OCI-LY1 (cell line): Measurements from ENCODE around the gene RPS6KL1.
A peak's percentile ranks its signal among the peaks of the same experiment; 100 is the strongest.

ENCODE experiments used
- H2AFZ ChIP-seq: fragments of 200-600 bp; sonication (generic), shearing (Covaris generic); 2 replicates; pipeline ENCODE4 v1.6.0; 2014; ENCODE audit warnings: antibody characterized with exemption, mild to moderate bottlenecking, low read length
- H3F3A ChIP-seq: fragments of 200-600 bp; sonication (generic), shearing (Covaris generic); 2 replicates; pipeline ENCODE4 v1.6.0; 2014; ENCODE audit warnings: mild to moderate bottlenecking, antibody characterized with exemption, low read length, moderate library complexity; ENCODE audit not compliant: insufficient read depth
- H3K27ac ChIP-seq: fragments of 200-600 bp; sonication (generic); 2 replicates; pipeline ENCODE4 v1.5.1; 2014; ENCODE audit warnings: low read length, mixed run types, mild to moderate bottlenecking, low read depth; ENCODE audit not compliant: poor library complexity, severe bottlenecking
- H3K27me3 ChIP-seq: fragments of 200-600 bp; sonication (generic); 2 replicates; pipeline ENCODE4 v1.6.0; 2014; ENCODE audit warnings: antibody characterized with exemption, mild to moderate bottlenecking, low read length, moderate library complexity; ENCODE audit not compliant: insufficient read depth
- H3K36me3 ChIP-seq: fragments of 200-600 bp; sonication (generic); 2 replicates; pipeline ENCODE4 v1.6.1; 2014; ENCODE audit warnings: mild to moderate bottlenecking, antibody characterized with exemption, low read length, moderate library complexity, mixed read lengths; ENCODE audit not compliant: insufficient read depth
- H3K4me1 ChIP-seq: fragments of 200-600 bp; sonication (generic); 2 replicates; pipeline ENCODE4 v1.5.1; 2014; ENCODE audit warnings: mild to moderate bottlenecking, low read length, moderate library complexity; ENCODE audit not compliant: insufficient read depth, severe bottlenecking
- H3K4me2 ChIP-seq: fragments of 200-600 bp; sonication (generic), shearing (Covaris generic); 2 replicates; pipeline ENCODE4 v1.6.1; 2014; ENCODE audit warnings: low read length
- H3K4me3 ChIP-seq: fragments of 200-600 bp; sonication (generic); 2 replicates; pipeline ENCODE4 v1.5.1; 2014; ENCODE audit warnings: low read length, low read depth, mild to moderate bottlenecking, mixed read lengths; ENCODE audit not compliant: poor library complexity, severe bottlenecking
- H3K79me2 ChIP-seq: fragments of 200-600 bp; shearing (Covaris generic); 2 replicates; pipeline ENCODE4 v1.6.1; 2016; ENCODE audit warnings: mixed run types, low read length, mixed read lengths; ENCODE audit not compliant: insufficient read depth
- H3K9ac ChIP-seq: fragments of 200-600 bp; sonication (generic), shearing (Covaris generic); 2 replicates; pipeline ENCODE4 v1.6.1; 2014; ENCODE audit warnings: mild to moderate bottlenecking, low read length, mixed read lengths
- H3K9me2 ChIP-seq: fragments of 200-600 bp; sonication (generic), shearing (Covaris generic); 2 replicates; pipeline ENCODE4 v1.6.1; 2014; ENCODE audit warnings: low read depth, mild to moderate bottlenecking, low read length, mixed read lengths
- H3K9me3 ChIP-seq: fragments of 200-600 bp; shearing (Covaris generic); 2 replicates; pipeline ENCODE4 v1.6.1; 2014; ENCODE audit warnings: low read length, mixed read lengths
- H4K20me1 ChIP-seq: fragments of 200-600 bp; sonication (generic), shearing (Covaris generic); 2 replicates; pipeline ENCODE4 v1.6.0; 2016; ENCODE audit warnings: mild to moderate bottlenecking, low read length; ENCODE audit not compliant: insufficient read depth
- EZH2 ChIP-seq: fragments of 200-600 bp; sonication (generic), shearing (Covaris generic); IDR thresholded peaks from 2 replicates; pipeline ENCODE4 v1.8.0; 2017; ENCODE audit warnings: borderline replicate concordance, mixed run types, mild to moderate bottlenecking, antibody characterized with exemption, low read length, moderate library complexity, mixed read lengths
- TF ChIP-seq, protein P1 (sequence below): fragments of 200-600 bp; sonication (generic), shearing (Covaris generic); IDR thresholded peaks from 2 replicates; pipeline ENCODE4 v1.5.1; 2017; ENCODE audit warnings: mild to moderate bottlenecking, antibody characterized with exemption, low read length, moderate library complexity, mixed read lengths

RPS6KL1 gene

DNA sequence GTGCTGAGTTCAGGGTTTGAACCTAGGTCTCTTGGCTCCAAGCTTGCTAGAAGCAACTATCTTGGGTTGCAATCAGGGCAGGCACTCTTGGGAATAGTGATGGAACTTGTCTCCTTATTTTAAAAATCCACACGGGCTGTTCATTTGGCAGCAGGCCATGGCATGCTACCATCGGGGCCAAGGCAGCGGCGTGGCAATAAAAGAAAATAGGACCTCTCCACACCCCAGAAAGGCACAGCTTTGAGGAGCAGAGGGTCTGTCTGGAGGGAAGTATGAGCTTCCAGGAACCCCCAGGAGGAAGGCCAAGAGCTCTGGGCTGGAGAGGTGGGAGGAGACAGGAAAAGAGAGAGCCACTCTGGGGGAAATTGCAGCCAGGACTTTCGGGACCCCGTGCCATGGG, 15.3 kb downstream of the RPS6KL1 start:
- peaks cover 29% of the 10 kb centered on the region for H3K36me3 ChIP-seq
- H3K9me2 ChIP-seq, result no peaks in the 10 kb centered on the region
- H3K9me3 ChIP-seq, result no peaks in the 10 kb centered on the region
- TF ChIP-seq, protein P1, sequence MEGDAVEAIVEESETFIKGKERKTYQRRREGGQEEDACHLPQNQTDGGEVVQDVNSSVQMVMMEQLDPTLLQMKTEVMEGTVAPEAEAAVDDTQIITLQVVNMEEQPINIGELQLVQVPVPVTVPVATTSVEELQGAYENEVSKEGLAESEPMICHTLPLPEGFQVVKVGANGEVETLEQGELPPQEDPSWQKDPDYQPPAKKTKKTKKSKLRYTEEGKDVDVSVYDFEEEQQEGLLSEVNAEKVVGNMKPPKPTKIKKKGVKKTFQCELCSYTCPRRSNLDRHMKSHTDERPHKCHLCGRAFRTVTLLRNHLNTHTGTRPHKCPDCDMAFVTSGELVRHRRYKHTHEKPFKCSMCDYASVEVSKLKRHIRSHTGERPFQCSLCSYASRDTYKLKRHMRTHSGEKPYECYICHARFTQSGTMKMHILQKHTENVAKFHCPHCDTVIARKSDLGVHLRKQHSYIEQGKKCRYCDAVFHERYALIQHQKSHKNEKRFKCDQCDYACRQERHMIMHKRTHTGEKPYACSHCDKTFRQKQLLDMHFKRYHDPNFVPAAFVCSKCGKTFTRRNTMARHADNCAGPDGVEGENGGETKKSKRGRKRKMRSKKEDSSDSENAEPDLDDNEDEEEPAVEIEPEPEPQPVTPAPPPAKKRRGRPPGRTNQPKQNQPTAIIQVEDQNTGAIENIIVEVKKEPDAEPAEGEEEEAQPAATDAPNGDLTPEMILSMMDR, result no peak
- TF ChIP-seq EZH2, result no peak
- no peaks in the 10 kb centered on the region for H3K79me2 ChIP-seq
- H2AFZ ChIP-seq, result no peak overlapping the region
- no peaks in the 10 kb centered on the region; the same call in 1 of the 2 replicates for H3K27me3 ChIP-seq
- H3K4me3 ChIP-seq, result no peak overlapping the region
- no peaks in the 10 kb centered on the region for H3F3A ChIP-seq
- H3K9ac ChIP-seq, result no peak overlapping the region
- H4K20me1 ChIP-seq, result no peaks in the 10 kb centered on the region
- no peak overlapping the region for H3K27ac ChIP-seq
- H3K4me2 ChIP-seq, result no peak overlapping the region
- H3K4me1 ChIP-seq, result no peaks in the 10 kb centered on the region

DNA sequence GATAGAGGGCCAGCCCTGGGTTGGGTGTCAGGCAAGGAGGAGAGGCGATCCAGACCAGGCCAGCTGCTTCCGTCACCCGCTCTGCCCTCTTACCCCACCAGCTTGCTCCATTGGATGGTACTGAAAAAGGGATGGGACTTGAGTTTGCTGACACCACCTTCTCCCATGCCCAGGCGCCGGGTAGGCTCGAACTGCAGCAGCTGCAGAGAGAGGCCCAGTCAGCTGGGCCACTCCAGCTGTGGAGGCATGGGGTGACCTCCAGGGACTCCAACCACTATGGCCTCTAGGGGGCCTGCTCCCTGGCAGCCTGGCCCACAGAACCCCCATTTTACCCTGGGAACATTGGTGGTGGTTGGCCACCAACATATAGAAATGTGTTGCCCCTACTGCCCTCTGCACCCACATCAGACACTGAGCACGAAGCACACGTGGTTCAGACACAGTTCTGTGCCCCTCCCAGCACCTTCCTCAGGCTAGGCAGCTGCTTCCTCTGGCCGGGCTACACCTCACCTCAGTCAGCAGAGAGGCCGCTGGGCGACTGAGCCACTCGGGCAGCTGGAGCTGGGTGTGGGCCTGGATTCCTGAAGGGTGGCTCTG, 16.0 kb downstream of the RPS6KL1 start:
- no peak overlapping the region for H3K4me3 ChIP-seq
- H4K20me1 ChIP-seq, result no peaks in the 10 kb centered on the region
- H3K36me3 ChIP-seq, result peaks cover 36% of the 10 kb centered on the region
- H3F3A ChIP-seq, result no peaks in the 10 kb centered on the region
- no peak overlapping the region for H3K27ac ChIP-seq
- H3K4me2 ChIP-seq, result no peak overlapping the region
- H3K4me1 ChIP-seq, result no peaks in the 10 kb centered on the region
- H3K27me3 ChIP-seq, result no peaks in the 10 kb centered on the region; the same call in 1 of the 2 replicates
- no peaks in the 10 kb centered on the region for H3K79me2 ChIP-seq
- H2AFZ ChIP-seq, result no peak overlapping the region
- H3K9me2 ChIP-seq, result no peaks in the 10 kb centered on the region
- H3K9me3 ChIP-seq, result no peaks in the 10 kb centered on the region
- TF ChIP-seq, protein P1, result peak; percentile 36; the same call in 1 of the 2 replicates
- TF ChIP-seq EZH2, result no peak
- no peak overlapping the region for H3K9ac ChIP-seq

DNA sequence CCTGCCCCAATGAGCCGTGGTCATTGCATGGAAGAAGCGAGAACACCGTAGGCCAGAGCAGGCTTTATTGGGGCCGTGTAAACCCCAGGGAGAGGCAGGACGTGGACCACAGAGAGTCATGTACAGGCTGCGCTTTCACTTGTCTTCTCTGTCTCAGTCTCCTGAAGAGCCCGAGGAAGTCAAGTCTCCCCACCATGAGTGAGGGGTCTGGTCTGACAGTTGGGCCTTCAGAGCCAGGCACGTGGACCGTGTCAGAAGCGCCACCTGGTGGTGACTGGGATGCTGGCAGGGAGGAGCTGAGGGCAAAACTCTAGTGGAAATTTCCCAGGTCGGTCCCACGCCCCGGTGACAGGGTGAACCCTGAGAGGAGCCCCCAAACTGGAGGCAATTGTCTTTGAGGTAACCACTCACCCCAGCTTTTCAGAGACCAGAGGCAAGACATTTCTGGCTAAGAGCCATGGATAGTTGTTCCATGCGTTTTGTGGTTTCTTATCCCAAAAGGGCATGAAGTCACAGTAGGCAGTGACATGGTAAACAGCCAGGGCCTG, 17.4 kb downstream of the RPS6KL1 start:
- H3K9ac ChIP-seq, result no peak overlapping the region
- H3K9me2 ChIP-seq, result no peaks in the 10 kb centered on the region
- no peaks in the 10 kb centered on the region for H3K79me2 ChIP-seq
- H3K27me3 ChIP-seq, result no peaks in the 10 kb centered on the region; the same call in 1 of the 2 replicates
- H2AFZ ChIP-seq, result no peak overlapping the region
- H3K4me2 ChIP-seq, result no peak overlapping the region
- no peaks in the 10 kb centered on the region for H3F3A ChIP-seq
- TF ChIP-seq, protein P1, result peak; percentile 96
- no peak for TF ChIP-seq EZH2
- no peak overlapping the region for H3K4me3 ChIP-seq
- H4K20me1 ChIP-seq, result no peaks in the 10 kb centered on the region
- H3K27ac ChIP-seq, result no peak overlapping the region
- no peaks in the 10 kb centered on the region for H3K9me3 ChIP-seq
- H3K4me1 ChIP-seq, result no peaks in the 10 kb centered on the region
- peaks cover 49% of the 10 kb centered on the region for H3K36me3 ChIP-seq
